Stimulated activated CD4-positive, alpha-beta T cell treated with anti-CD3 and anti-CD28 coated beads, TNF-alpha, amount 100 ng/mL, for 4 hours (primary cell): ENCODE results near the gene B4GALT6.

Experiments
- DNase-seq, 3 experiments: peaks; one replicate each; pipeline ENCODE4 v3.0.0-alpha.2; 2020; ENCODE audit warnings: low read depth in 3 of 3

B4GALT6 gene

GRCh38 chr18:31633392-31634330, 50.7 kb downstream of the B4GALT6 start:
- no peak for DNase-seq

GRCh38 chr18:31632356-31632755, 52.0 kb downstream of the B4GALT6 start:
- no peak for DNase-seq

- no peak for DNase-seq
These were observed 52.9 kb downstream of the B4GALT6 start for GRCh38 chr18:31631526-31631925.

- DNase-seq, result no peak
These were observed 53.8 kb downstream of the B4GALT6 start for GRCh38 chr18:31630549-31630948.

GRCh38 chr18:31626409-31626808, 58.0 kb downstream of the B4GALT6 start:
- DNase-seq, result no peak

- DNase-seq, result no peak
These were observed 59.3 kb downstream of the B4GALT6 start for GRCh38 chr18:31624892-31625640.

- DNase-seq, result no peak
These were observed 65.1 kb downstream of the B4GALT6 start for GRCh38 chr18:31619291-31619690.

- no peak for DNase-seq
These were observed 65.6 kb downstream of the B4GALT6 start for GRCh38 chr18:31618801-31619200.

- DNase-seq, result no peak
These were observed 67.2 kb downstream of the B4GALT6 start for GRCh38 chr18:31617031-31617717.

- DNase-seq, result no peak
These were observed 67.8 kb downstream of the B4GALT6 start for GRCh38 chr18:31616586-31616985.

GRCh38 chr18:31614044-31614443, 70.3 kb downstream of the B4GALT6 start:
- DNase-seq, result no peak

GRCh38 chr18:31612124-31612523, 72.3 kb downstream of the B4GALT6 start:
- no peak for DNase-seq

GRCh38 chr18:31611511-31611910, 72.9 kb downstream of the B4GALT6 start:
- no peak for DNase-seq

- no peak for DNase-seq
These were observed 73.8 kb downstream of the B4GALT6 start for GRCh38 chr18:31610286-31611205.

- DNase-seq, result no peak
These were observed 74.5 kb downstream of the B4GALT6 start for GRCh38 chr18:31609886-31610285.

GRCh38 chr18:31607384-31607783, 77.0 kb downstream of the B4GALT6 start:
- DNase-seq, result no peak

- DNase-seq, result no peak
These were observed 78.1 kb downstream of the B4GALT6 start for GRCh38 chr18:31606265-31606664.

GRCh38 chr18:31603315-31603714, 81.1 kb downstream of the B4GALT6 start:
- no peak for DNase-seq

- DNase-seq, result no peak
These were observed 86.2 kb downstream of the B4GALT6 start for GRCh38 chr18:31598021-31598805.
